ENCODE data around the gene SRSF6.

DNA sequence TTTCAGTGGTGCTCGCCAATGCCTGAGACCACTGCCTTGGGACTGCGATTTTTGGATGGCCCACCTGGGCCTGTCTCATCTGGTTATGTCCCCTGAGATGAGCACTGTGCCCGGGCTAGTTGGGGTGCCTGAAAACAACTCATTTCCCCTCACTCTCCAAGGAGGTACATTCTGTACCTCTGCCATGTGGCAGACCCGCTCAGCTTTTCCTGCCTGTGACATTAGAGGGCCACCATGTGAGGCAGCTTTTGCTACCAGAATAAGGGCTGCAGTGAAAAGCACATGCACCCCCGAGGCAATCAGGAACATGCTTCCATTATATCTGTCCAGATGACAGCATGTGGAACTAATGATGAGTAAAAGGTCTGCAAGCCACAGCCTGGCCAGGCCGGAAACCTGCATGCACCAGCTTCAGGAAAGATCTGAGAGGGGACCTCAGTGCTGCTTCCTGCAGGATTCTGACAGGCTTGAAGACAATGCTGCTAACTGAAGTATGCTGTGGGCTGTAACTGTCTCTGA, 11.3 kb upstream of the SRSF6 start:
- TF ChIP-seq, protein P1, sequence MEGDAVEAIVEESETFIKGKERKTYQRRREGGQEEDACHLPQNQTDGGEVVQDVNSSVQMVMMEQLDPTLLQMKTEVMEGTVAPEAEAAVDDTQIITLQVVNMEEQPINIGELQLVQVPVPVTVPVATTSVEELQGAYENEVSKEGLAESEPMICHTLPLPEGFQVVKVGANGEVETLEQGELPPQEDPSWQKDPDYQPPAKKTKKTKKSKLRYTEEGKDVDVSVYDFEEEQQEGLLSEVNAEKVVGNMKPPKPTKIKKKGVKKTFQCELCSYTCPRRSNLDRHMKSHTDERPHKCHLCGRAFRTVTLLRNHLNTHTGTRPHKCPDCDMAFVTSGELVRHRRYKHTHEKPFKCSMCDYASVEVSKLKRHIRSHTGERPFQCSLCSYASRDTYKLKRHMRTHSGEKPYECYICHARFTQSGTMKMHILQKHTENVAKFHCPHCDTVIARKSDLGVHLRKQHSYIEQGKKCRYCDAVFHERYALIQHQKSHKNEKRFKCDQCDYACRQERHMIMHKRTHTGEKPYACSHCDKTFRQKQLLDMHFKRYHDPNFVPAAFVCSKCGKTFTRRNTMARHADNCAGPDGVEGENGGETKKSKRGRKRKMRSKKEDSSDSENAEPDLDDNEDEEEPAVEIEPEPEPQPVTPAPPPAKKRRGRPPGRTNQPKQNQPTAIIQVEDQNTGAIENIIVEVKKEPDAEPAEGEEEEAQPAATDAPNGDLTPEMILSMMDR (IDR thresholded peaks at IDR 0.05; ENCODE audit: borderline replicate concordance, extremely low read depth, low read length, poor library complexity, severe bottlenecking): no peak
- TF ChIP-seq EZH2 (IDR thresholded peaks at IDR 0.05; ENCODE audit: borderline replicate concordance, low read depth, low read length, severe bottlenecking): no peak
